ENCODE measurements around the gene LTA4H.

LTA4H gene

DNA sequence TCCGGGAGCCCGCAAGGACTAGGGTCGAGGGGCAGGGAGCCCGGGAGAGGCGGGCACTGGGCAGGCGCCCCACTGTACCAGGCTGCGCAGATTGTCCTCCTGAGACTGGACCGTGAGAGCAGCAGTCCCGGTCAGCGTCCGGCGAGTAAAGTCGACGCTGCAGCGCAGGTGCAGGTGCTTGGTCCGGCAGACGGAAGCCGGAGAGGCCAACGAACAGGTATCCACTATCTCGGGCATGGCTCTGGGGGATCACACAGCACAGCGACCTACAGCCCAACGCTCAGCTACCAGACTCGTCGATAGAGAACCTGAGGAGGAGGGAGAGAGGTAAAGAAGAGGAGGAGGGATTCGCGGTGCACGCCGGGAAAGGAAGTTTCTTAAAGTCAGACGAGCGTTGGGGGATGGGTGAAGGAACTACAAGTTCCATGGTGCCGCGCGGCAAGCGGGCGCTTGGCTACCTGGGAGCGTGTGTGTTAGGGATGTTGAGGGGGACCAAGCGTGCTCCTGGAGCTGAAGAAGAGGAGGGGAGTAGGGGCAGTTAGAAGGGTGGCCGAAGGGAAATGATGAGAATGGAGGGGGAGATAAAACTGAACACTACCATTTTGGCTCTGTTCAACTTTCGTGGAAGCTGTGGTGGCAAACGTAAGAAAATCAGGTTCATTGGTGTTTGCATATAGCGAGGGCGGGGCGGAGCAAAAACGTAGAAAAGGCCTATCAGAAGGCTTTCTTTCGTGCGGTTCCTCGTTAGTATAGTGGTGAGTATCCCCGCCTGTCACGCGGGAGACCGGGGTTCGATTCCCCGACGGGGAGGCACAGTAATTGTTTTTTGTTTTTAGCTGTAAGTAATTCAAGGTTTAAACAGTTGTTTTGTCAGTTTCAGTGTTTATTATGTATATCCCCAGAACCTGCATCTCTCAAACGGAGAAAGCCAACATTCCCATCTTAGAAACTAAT is at the start of gene LTA4H:
Gene LTA4H (minus strand): TSS at position 305 of the 954 bp plus-strand sequence. CDS start 68 bp downstream, at position 237.
- peak within 1 kb of the TSS; percentile 100 for H3K4me3 ChIP-seq (ENCODE audit: low read depth, low read length)
- ChIA-PET POLR2A (no interaction called here), CTCF (interaction anchor here (1.3 to 1.7 kb wide), 2 partner anchors 26 to 180 kb away, joined by 4 to 8 read pairs; no protein-coding TSS in a partner anchor)
- TF ChIP-seq, protein P1, sequence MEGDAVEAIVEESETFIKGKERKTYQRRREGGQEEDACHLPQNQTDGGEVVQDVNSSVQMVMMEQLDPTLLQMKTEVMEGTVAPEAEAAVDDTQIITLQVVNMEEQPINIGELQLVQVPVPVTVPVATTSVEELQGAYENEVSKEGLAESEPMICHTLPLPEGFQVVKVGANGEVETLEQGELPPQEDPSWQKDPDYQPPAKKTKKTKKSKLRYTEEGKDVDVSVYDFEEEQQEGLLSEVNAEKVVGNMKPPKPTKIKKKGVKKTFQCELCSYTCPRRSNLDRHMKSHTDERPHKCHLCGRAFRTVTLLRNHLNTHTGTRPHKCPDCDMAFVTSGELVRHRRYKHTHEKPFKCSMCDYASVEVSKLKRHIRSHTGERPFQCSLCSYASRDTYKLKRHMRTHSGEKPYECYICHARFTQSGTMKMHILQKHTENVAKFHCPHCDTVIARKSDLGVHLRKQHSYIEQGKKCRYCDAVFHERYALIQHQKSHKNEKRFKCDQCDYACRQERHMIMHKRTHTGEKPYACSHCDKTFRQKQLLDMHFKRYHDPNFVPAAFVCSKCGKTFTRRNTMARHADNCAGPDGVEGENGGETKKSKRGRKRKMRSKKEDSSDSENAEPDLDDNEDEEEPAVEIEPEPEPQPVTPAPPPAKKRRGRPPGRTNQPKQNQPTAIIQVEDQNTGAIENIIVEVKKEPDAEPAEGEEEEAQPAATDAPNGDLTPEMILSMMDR (IDR thresholded peaks at IDR 0.05; ENCODE audit: insufficient read depth, low read length, missing control alignments) = no peak
- DNase-seq (ENCODE audit: low read depth, low spot score) = peak; percentile 88

GRCh38 chr12:96084624-96085023 is 49.2 kb upstream of the LTA4H start:
- ChIA-PET CTCF (no interaction called here), POLR2A (no interaction called here)
- DNase-seq (ENCODE audit: low read depth, low spot score) = no peak
- TF ChIP-seq, protein P1 (IDR thresholded peaks at IDR 0.05; ENCODE audit: insufficient read depth, low read length, missing control alignments) = no peak
- H3K4me3 ChIP-seq (ENCODE audit: low read depth, low read length) = no peak overlapping the region

DNA sequence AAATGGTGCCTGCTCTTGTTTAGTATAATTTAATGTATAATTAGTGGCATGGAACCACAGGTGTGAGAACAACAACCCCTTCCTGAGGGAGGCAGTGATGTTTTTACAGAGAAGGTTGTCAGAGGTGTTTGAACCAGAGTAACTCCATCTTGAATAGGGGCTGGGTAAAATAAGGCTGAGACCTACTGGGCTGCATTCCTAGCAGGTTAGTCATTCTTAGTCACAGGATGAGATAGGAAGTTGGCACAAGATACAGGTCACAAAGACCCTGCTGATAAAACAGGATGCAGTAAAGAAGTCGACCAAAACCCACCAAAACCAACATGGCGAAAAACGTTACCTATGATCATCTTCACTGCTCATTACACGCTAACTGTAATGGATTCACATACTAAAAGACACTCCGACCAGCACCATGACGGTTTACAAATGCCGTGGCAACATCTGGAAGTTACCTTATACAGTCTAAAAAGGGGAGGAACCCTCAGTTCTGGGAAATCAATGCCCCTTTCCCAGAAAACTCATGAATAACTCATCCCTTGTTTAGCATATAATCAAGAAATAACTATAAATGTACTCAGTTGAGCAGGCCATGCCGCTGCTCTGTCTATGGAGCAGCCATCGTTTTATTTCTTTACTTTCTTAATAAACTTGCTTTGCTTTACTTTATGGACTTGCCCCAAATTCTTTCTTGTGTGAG is 47.8 kb upstream of the LTA4H start:
- DNase-seq (ENCODE audit: low read depth, low spot score) = no peak
- CTCF ChIA-PET = no interaction called here
- no peak overlapping the region for H3K4me3 ChIP-seq (ENCODE audit: low read depth, low read length)
- POLR2A ChIA-PET = no interaction called here
- TF ChIP-seq, protein P1 (IDR thresholded peaks at IDR 0.05; ENCODE audit: insufficient read depth, low read length, missing control alignments) = no peak

- no peak overlapping the region for H3K4me3 ChIP-seq (ENCODE audit: low read depth, low read length)
- no peak for DNase-seq (ENCODE audit: low read depth, low spot score)
- ChIA-PET POLR2A (no interaction called here), CTCF (no interaction called here)
- TF ChIP-seq, protein P1 (IDR thresholded peaks at IDR 0.05; ENCODE audit: insufficient read depth, low read length, missing control alignments) = no peak
Measured at GRCh38 chr12:96081596-96081995, 46.2 kb upstream of the LTA4H start.

- no peak for DNase-seq (ENCODE audit: low read depth, low spot score)
- TF ChIP-seq, protein P1 (IDR thresholded peaks at IDR 0.05; ENCODE audit: insufficient read depth, low read length, missing control alignments) = no peak
- H3K4me3 ChIP-seq (ENCODE audit: low read depth, low read length) = no peak overlapping the region
- ChIA-PET CTCF (interaction anchor here (0.8 to 1.5 kb wide), 2 partner anchors 133 to 438 kb away, joined by 3 read pairs; no protein-coding TSS in a partner anchor), POLR2A (no interaction called here)
Measured at GRCh38 chr12:96078231-96079135, 43.1 kb upstream of the LTA4H start.
